BLaER1 treated with 17β-estradiol and CSF1 and Interleukin-3, amounts not matched to agents 10 nM and 100 nM (cell line): ENCODE results near the gene ANXA8.

ENCODE experiments used
- H3K27ac ChIP-seq, 11 experiments: shearing (Covaris generic); formaldehyde crosslinking; 2 replicates each; pipeline ENCODE4 v1.8.1; 2022
- H3K27me3 ChIP-seq, 11 experiments: shearing (Covaris generic); formaldehyde crosslinking; 2 replicates each; pipeline ENCODE4 v1.8.1; 2022
- H3K36me3 ChIP-seq, 11 experiments: shearing (Covaris generic); formaldehyde crosslinking; 2 replicates each; pipeline ENCODE4 v1.8.1; 2022
- H3K4me1 ChIP-seq, 10 experiments: shearing (Covaris generic); formaldehyde crosslinking; 2 replicates each; pipeline ENCODE4 v1.8.1; 2022
- H3K4me2 ChIP-seq, 11 experiments: shearing (Covaris generic); formaldehyde crosslinking; 2 replicates each; pipeline ENCODE4 v1.8.1; 2022
- H3K4me3 ChIP-seq, 10 experiments: shearing (Covaris generic); formaldehyde crosslinking; 2 replicates each; pipeline ENCODE4 v1.8.1; 2022
- H3K9ac ChIP-seq, 11 experiments: shearing (Covaris generic); formaldehyde crosslinking; 2 replicates each; pipeline ENCODE4 v1.8.1; 2022
- H3K9me3 ChIP-seq, 11 experiments: shearing (Covaris generic); formaldehyde crosslinking; replicated peaks in 1 of 11; 2 replicates each; pipeline ENCODE4 v1.8.1; 2022
- H4K20me1 ChIP-seq, 11 experiments: shearing (Covaris generic); formaldehyde crosslinking; 2 replicates each; pipeline ENCODE4 v1.8.1; 2022
- Cebpa-rat ChIP-seq, 11 experiments: shearing (Covaris generic); IDR thresholded peaks; 2 replicates each; pipeline ENCODE4 v1.8.1; 2022

Gene ANXA8

GRCh38 chr10:47447705-47448104 lies 36.2 kb downstream of the ANXA8 start:
- H3K9ac ChIP-seq, result no peak overlapping the region
- H3K4me2 ChIP-seq, result no peak overlapping the region
- H4K20me1 ChIP-seq, result peaks cover 0 to 9% (median 0%) of the 10 kb centered on the region in 11 experiments; a peak in 2 of 22 replicates
- H3K27ac ChIP-seq, result peak overlapping the region in 1 of 11 experiments; percentile 4; a peak in 2 of 22 replicates
- H3K4me3 ChIP-seq, result no peak overlapping the region
- no peak for TF ChIP-seq Cebpa-rat (IDR thresholded peaks at IDR 0.05)
- H3K36me3 ChIP-seq, result no peaks in the 10 kb centered on the region
- H3K4me1 ChIP-seq, result peaks cover 18 to 52% (median 46%) of the 10 kb centered on the region in 10 experiments
- peaks cover 0 to 10% (median 0%) of the 10 kb centered on the region in 11 experiments; a peak in 5 of 22 replicates for H3K27me3 ChIP-seq
- H3K9me3 ChIP-seq, result peaks cover 21 to 31% (median 28%) of the 10 kb centered on the region in 11 experiments

DNA sequence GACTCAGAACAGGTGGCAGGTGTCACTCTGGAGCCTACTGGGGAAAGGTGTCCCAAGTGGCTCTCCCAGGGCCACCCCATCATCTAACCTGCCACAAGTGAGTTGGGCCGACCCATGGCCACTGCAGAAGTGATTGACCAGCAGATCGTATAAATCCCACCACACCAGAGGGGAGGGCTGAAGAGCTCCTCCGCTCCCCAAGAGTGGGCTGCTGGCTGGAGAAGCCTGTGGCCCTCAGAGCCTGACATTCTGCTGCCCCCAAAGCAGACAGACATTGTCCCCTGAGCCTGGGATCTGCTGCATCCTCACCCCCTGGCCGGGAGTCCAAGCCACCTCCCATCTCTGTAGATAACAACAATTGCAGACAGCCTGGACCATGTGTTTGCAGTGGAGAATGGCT lies 36.7 kb downstream of the ANXA8 start:
- H3K27me3 ChIP-seq, result peaks cover 0 to 8% (median 0%) of the 10 kb centered on the region in 11 experiments; a peak in 5 of 22 replicates
- no peak overlapping the region for H3K4me2 ChIP-seq
- peaks cover 13 to 47% (median 41%) of the 10 kb centered on the region in 10 experiments for H3K4me1 ChIP-seq
- no peak overlapping the region for H3K9ac ChIP-seq
- H3K9me3 ChIP-seq, result peaks cover 21 to 31% (median 28%) of the 10 kb centered on the region in 11 experiments
- peaks cover 0 to 9% (median 0%) of the 10 kb centered on the region in 11 experiments; a peak in 2 of 22 replicates for H4K20me1 ChIP-seq
- no peaks in the 10 kb centered on the region for H3K36me3 ChIP-seq
- H3K4me3 ChIP-seq, result no peak overlapping the region
- TF ChIP-seq Cebpa-rat (IDR thresholded peaks at IDR 0.05), result no peak
- peak overlapping the region in 1 of 11 experiments; percentile 4; a peak in 1 of 22 replicates for H3K27ac ChIP-seq

GRCh38 chr10:47445720-47446119 lies 38.2 kb downstream of the ANXA8 start:
- H3K36me3 ChIP-seq, result no peaks in the 10 kb centered on the region
- H3K4me3 ChIP-seq, result no peak overlapping the region
- no peaks in the 10 kb centered on the region for H3K27me3 ChIP-seq
- no peak overlapping the region for H3K4me2 ChIP-seq
- H3K27ac ChIP-seq, result no peak overlapping the region
- H3K4me1 ChIP-seq, result peaks cover 11 to 33% (median 27%) of the 10 kb centered on the region in 10 experiments; a peak in 19 of 20 replicates
- TF ChIP-seq Cebpa-rat (IDR thresholded peaks at IDR 0.05), result no peak
- peaks cover 0 to 9% (median 0%) of the 10 kb centered on the region in 11 experiments; a peak in 1 of 22 replicates for H4K20me1 ChIP-seq
- peaks cover 21 to 31% (median 28%) of the 10 kb centered on the region in 11 experiments for H3K9me3 ChIP-seq
- no peak overlapping the region for H3K9ac ChIP-seq

- Histone ChIP-seq H3K4me3 (no peak overlapping the region), H3K27ac (no peak overlapping the region), H3K9me3 (peaks cover 21 to 33% (median 28%) of the 10 kb centered on the region in 11 experiments), H3K4me2 (no peak overlapping the region), H3K9ac (no peak overlapping the region), H3K4me1 (peaks cover 3 to 25% (median 19%) of the 10 kb centered on the region in 10 experiments; a peak in 19 of 20 replicates), H3K36me3 (no peaks in the 10 kb centered on the region), H3K27me3 (no peaks in the 10 kb centered on the region), H4K20me1 (peaks cover 0 to under 1% (median 0%) of the 10 kb centered on the region in 11 experiments; a peak in 1 of 22 replicates)
- no peak for TF ChIP-seq Cebpa-rat (IDR thresholded peaks at IDR 0.05)
Measured at GRCh38 chr10:47444047-47444446, 39.9 kb downstream of the ANXA8 start.

DNA sequence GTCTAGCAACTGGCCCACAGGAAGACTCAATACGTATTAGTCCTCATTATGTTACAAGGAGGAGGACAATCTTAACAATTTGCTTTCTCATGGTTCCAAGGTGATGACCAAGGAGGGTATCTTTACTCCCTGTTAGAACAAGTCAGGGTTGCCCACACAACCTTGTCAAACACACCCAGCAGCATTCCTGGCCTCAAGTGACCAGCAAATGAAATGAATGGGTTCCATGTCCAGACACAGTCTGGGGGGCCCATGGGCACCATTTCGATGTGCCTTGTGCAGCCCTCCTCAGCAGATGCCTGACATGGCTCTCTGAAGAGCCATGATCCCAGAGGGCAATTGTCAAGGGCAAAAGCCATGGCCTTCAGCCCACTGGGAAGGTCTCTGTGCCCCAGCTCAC lies 40.8 kb downstream of the ANXA8 start:
- no peaks in the 10 kb centered on the region for H3K27me3 ChIP-seq
- no peak overlapping the region for H3K9ac ChIP-seq
- peaks cover 21 to 40% (median 28%) of the 10 kb centered on the region in 11 experiments for H3K9me3 ChIP-seq
- no peak for TF ChIP-seq Cebpa-rat (IDR thresholded peaks at IDR 0.05)
- no peak overlapping the region for H3K4me2 ChIP-seq
- no peak overlapping the region for H3K4me3 ChIP-seq
- H3K4me1 ChIP-seq, result peaks cover 0 to 16% (median 10%) of the 10 kb centered on the region in 10 experiments; a peak in 14 of 20 replicates
- H3K27ac ChIP-seq, result no peak overlapping the region
- no peaks in the 10 kb centered on the region for H4K20me1 ChIP-seq
- no peaks in the 10 kb centered on the region for H3K36me3 ChIP-seq

DNA sequence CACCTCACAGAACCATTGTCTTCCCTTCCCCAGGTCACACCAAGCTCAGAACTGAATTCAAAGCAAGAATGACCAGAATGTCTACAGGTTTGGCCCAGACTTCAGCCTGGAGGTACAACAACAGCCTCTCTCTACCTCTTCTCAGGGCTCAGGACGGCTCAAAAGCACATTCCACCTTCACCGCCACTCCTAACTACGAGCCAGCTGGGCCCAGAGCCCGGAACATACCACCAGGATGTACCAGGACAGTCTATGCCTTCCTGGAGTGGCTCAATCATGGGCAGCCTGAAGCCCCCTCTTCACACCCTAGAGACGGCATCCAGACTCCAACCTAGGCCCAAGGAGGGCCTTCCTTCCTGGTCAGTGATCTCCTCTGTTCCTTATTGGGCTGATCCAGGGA lies 41.6 kb downstream of the ANXA8 start:
- Histone ChIP-seq H3K27ac (no peak overlapping the region), H3K4me1 (peaks cover 0 to 11% (median 8%) of the 10 kb centered on the region in 10 experiments; a peak in 14 of 20 replicates), H3K9ac (no peak overlapping the region), H3K36me3 (no peaks in the 10 kb centered on the region), H3K9me3 (peaks cover 21 to 45% (median 33%) of the 10 kb centered on the region in 11 experiments), H3K4me2 (no peak overlapping the region), H3K4me3 (no peak overlapping the region), H3K27me3 (no peaks in the 10 kb centered on the region), H4K20me1 (no peaks in the 10 kb centered on the region)
- TF ChIP-seq Cebpa-rat (IDR thresholded peaks at IDR 0.05), result no peak

GRCh38 chr10:47441938-47442337 lies 42.0 kb downstream of the ANXA8 start:
- peaks cover 0 to 11% (median 8%) of the 10 kb centered on the region in 10 experiments; a peak in 14 of 20 replicates for H3K4me1 ChIP-seq
- no peaks in the 10 kb centered on the region for H3K27me3 ChIP-seq
- H3K4me2 ChIP-seq, result no peak overlapping the region
- no peak overlapping the region for H3K9ac ChIP-seq
- H3K36me3 ChIP-seq, result no peaks in the 10 kb centered on the region
- TF ChIP-seq Cebpa-rat (IDR thresholded peaks at IDR 0.05), result no peak
- no peak overlapping the region for H3K27ac ChIP-seq
- no peaks in the 10 kb centered on the region for H4K20me1 ChIP-seq
- H3K9me3 ChIP-seq, result peaks cover 21 to 46% (median 34%) of the 10 kb centered on the region in 11 experiments
- H3K4me3 ChIP-seq, result no peak overlapping the region

DNA sequence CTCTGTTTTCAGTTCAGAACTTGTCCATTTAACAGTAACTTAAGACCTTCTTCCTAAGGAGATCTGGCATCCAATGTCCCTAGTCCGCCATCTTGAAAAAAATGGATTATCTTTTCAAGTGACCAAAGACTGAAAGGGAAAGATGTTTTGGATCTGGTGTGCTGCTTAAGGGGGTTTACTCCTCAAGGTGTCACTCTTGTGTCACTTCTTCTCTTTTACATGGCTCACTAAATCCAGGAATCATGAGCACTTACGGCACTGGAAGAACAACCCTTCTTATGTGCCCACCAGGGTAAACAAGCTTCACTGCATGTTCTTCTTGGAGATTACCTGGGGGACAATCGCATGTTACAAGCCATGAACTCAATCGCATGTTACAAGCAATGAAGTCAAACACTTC lies 43.7 kb downstream of the ANXA8 start:
- Histone ChIP-seq H3K27ac (no peak overlapping the region), H3K4me2 (peak overlapping the region in 3 of 11 experiments; percentile 17 to 52 (median 49); a peak in 3 of 22 replicates), H3K4me1 (peaks cover 0 to 11% (median 8%) of the 10 kb centered on the region in 10 experiments; a peak in 14 of 20 replicates), H3K9me3 (peaks cover 5 to 32% (median 20%) of the 10 kb centered on the region in 11 experiments; a peak in 21 of 22 replicates), H3K36me3 (no peaks in the 10 kb centered on the region), H3K9ac (no peak overlapping the region), H3K4me3 (no peak overlapping the region), H4K20me1 (no peaks in the 10 kb centered on the region), H3K27me3 (no peaks in the 10 kb centered on the region)
- TF ChIP-seq Cebpa-rat (IDR thresholded peaks at IDR 0.05), result no peak

GRCh38 chr10:47438857-47439474 lies 44.9 kb downstream of the ANXA8 start:
- Histone ChIP-seq H3K4me1 (peaks cover 0 to 11% (median 8%) of the 10 kb centered on the region in 10 experiments; a peak in 14 of 20 replicates), H4K20me1 (no peaks in the 10 kb centered on the region), H3K9ac (no peak overlapping the region), H3K36me3 (no peaks in the 10 kb centered on the region), H3K4me2 (peak overlapping the region in 7 of 11 experiments; percentile 17 to 53 (median 47); a peak in 8 of 22 replicates), H3K27me3 (no peaks in the 10 kb centered on the region), H3K27ac (no peak overlapping the region), H3K9me3 (peaks cover 6 to 24% (median 16%) of the 10 kb centered on the region in 11 experiments; a peak in 15 of 22 replicates), H3K4me3 (no peak overlapping the region)
- no peak for TF ChIP-seq Cebpa-rat (IDR thresholded peaks at IDR 0.05)
